Left ventricle myocardium inferior (tissue), 1 donor: Measurements from ENCODE around the gene ZPR1. TPM values are rescaled to one million over a fixed set of nuclear protein-coding genes. Genes with fewer than 3 reads are reported as not detected.
"Not testable (repeated sequence)": the region's sequence is repeated elsewhere in the genome, so short reads cannot be mapped to it uniquely, and the experiment has no call there.

Experiments used
- DNase-seq: peaks from one replicate; pipeline ENCODE4 v3.0.0-alpha.2; 2020
- H3K27ac ChIP-seq: fragments of 200-600 bp; replicated peaks from 2 replicates; pipeline ENCODE4 v1.8.0; 2021
- H3K27me3 ChIP-seq: fragments of 200-600 bp; 2 replicates; pipeline ENCODE4 v1.8.0; 2021; ENCODE audit warnings: low read depth
- H3K36me3 ChIP-seq: fragments of 200-600 bp; 2 replicates; pipeline ENCODE4 v1.8.0; 2021
- H3K4me1 ChIP-seq: fragments of 200-600 bp; 2 replicates; pipeline ENCODE4 v1.8.0; 2021
- H3K4me3 ChIP-seq: fragments of 200-600 bp; 2 replicates; pipeline ENCODE4 v1.8.0; 2021; ENCODE audit warnings: mild to moderate bottlenecking, moderate library complexity
- H3K9me3 ChIP-seq: fragments of 200-600 bp; replicated peaks from 2 replicates; pipeline ENCODE4 v1.8.0; 2021
- intact Hi-C: fragments of 100-400 bp; cut with micrococcal nuclease; formaldehyde crosslinking; loops from one replicate; pipeline ENCODE4 v1.11.0; 2022
- total RNA-seq: library from RNA; stranded (reverse); fragmentation: NEBNext Ultra II Directional; extraction: Animal tissue kit (Norgen Biotek cat#: 25700); gene quantifications from one replicate; pipeline ENCODE4 v1.2.1, GENCODE V29; 2021
- TF ChIP-seq, protein P1 (sequence below): fragments of 200-600 bp; IDR thresholded peaks from 2 replicates; pipeline ENCODE4 v1.8.0; 2021; ENCODE audit warnings: antibody characterized with exemption, mild to moderate bottlenecking, borderline replicate concordance
- donor health status: DM: no; HTN: yes; CAD: no; lungs with severe emphysema.

ZPR1 gene
- total RNA-seq, 1 donor from 2014 or later: 26.4 TPM

DNA sequence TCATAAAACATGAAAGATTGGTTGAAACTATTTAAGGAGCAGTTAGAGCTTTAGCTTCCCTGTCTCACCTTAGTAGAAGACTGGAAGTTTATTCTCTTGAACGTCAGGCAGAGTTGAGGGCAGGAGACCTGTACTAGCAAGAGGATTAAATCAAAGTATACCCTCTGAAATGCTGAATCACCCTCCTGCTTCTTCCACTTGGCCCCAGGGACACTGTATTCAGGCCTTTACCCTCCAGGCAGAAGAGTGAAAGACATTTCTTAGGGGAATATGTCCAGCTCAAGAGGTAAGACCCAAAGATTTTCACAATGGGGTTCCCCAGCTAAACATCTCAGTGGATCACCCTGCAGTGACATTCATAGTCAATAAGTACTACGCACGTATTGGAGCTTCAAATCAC, 23.4 kb upstream of the ZPR1 start:
- intact Hi-C loops: no loop called here
- no peak for DNase-seq
- Histone ChIP-seq H3K27me3 (no peaks in the 10 kb centered on the region), H3K27ac (no peak overlapping the region), H3K4me3 (no peak overlapping the region), H3K36me3 (no peaks in the 10 kb centered on the region), H3K4me1 (peaks cover 4% of the 10 kb centered on the region), H3K9me3 (no peaks in the 10 kb centered on the region)
- TF ChIP-seq, protein P1, sequence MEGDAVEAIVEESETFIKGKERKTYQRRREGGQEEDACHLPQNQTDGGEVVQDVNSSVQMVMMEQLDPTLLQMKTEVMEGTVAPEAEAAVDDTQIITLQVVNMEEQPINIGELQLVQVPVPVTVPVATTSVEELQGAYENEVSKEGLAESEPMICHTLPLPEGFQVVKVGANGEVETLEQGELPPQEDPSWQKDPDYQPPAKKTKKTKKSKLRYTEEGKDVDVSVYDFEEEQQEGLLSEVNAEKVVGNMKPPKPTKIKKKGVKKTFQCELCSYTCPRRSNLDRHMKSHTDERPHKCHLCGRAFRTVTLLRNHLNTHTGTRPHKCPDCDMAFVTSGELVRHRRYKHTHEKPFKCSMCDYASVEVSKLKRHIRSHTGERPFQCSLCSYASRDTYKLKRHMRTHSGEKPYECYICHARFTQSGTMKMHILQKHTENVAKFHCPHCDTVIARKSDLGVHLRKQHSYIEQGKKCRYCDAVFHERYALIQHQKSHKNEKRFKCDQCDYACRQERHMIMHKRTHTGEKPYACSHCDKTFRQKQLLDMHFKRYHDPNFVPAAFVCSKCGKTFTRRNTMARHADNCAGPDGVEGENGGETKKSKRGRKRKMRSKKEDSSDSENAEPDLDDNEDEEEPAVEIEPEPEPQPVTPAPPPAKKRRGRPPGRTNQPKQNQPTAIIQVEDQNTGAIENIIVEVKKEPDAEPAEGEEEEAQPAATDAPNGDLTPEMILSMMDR: no peak

DNA sequence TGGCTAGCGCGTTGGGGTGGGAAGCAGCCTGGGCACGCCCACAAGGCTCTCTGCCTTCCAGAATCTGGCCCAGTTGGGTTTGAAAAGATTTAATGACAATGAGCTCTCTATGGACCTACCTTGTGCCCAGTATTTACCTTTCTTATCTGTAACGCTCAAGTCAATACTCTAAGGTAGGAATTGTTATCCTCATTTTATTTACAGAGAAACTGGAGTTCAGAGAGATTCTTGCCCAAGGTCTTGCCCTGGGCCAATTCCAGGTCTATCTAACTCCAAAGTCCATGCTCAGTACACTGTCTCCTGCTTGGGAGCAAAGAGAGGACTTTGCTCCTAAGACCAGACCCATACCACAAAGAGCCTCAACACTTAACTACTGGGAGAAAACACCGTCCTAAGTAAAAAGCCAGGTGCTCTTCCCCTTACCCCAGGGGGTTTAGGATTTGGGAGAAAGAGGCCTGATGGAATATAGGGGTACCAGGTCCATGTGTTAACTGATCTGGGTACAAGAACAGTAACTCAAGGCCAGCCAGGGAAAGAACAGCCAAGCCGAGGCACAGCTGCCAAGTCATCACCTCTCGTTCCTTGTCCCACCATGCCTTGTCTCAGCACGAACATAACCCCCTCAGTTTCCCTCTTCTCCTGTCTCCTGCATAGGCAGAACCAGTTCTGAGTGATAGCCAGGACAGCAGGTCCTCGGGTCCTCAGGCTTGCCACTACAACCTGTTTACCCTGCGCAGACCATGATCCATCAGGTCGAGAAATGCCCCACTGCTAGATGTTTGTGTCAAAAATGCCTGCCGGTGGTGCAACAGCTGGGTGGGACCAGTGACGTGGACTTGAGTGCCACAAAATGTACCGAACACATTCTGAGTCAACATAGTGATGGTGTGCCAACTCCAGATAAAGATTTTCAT, 20.7 kb upstream of the ZPR1 start:
- intact Hi-C loops: no loop called here
- TF ChIP-seq, protein P1: no peak
- Histone ChIP-seq H3K36me3 (no peaks in the 10 kb centered on the region), H3K4me1 (no peaks in the 10 kb centered on the region), H3K4me3 (no peak overlapping the region), H3K9me3 (no peaks in the 10 kb centered on the region), H3K27me3 (no peaks in the 10 kb centered on the region), H3K27ac (no peak overlapping the region)
- DNase-seq: no peak

DNA sequence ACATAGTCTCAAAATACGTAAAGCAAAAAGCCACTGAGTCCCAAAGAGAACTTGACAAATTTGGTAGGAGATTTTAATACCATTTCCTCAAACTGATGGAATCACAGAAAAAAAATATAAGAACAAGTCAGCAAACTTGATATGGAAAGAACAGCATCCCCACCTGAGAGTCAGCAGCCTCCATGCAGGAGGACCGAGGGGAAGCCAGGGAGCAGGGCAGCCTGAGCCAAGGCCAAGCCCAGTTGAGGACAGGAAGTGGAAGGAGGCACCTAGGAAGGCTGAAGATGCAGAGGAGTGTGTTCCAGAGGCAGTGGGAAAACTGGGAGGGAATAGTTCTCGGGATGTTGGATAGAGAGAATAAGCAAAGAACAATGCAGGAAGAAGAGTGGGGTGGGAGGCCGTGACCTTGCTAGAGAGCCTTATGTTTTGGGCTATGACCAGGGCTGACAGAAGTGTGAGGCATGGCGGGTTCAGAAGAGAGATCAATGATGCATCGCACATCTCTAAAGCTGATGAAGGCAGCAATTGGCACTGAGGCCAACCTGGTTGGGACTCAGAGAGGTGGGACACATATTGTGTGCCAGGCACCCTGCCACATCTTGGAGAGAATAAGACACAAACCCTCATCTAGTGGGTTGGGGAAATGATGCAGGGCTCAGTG, 19.9 kb upstream of the ZPR1 start:
- no peak for DNase-seq
- intact Hi-C loops: no loop called here
- H3K4me3 ChIP-seq: no peak overlapping the region
- H3K4me1 ChIP-seq: no peaks in the 10 kb centered on the region
- no peaks in the 10 kb centered on the region for H3K36me3 ChIP-seq
- TF ChIP-seq, protein P1: no peak
- H3K27ac ChIP-seq: no peak overlapping the region
- H3K9me3 ChIP-seq: no peaks in the 10 kb centered on the region
- no peaks in the 10 kb centered on the region for H3K27me3 ChIP-seq

DNA sequence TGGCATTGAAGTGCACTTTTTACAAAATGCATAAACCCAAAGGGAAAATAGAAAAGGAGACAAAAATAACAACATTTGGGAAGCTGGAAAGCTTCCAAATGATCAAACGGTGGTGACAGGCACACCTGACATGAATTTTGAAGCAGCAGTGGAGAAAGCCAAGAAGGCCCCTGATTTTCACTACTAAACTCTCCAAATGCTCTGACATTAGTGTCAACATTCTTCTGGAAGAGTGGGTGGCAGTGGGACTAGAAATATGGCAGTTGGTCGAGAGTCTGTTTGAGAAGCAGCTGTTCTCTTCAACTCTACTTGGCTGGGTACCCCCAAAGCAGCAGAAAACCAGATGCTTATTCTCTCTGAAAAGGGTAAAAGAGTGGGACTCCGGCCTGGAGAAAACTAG, 16.2 kb upstream of the ZPR1 start:
- no peak for DNase-seq
- Histone ChIP-seq H3K27ac (no peak overlapping the region), H3K4me1 (no peaks in the 10 kb centered on the region), H3K36me3 (no peaks in the 10 kb centered on the region), H3K4me3 (no peak overlapping the region), H3K27me3 (no peaks in the 10 kb centered on the region), H3K9me3 (no peaks in the 10 kb centered on the region)
- TF ChIP-seq, protein P1: no peak
- intact Hi-C loops: no loop called here

DNA sequence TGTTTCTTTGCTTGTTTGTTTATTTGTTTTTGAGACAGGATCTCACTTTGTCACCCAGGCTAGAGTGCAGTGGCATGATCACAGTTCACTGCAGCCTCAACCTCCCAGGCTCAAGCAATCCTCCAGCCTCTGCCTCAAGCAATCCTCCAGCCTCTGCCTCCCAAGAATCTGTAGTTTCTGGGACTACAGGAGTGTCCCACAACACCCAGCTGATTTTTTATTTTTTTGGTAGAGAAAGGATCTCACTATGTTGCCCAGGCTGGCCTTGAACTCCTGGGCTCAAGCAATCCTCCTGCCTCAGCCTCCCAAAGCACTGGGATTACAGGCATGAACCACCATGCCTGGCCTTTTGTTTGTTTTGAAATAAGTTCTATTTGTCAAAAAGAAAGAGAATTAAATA, 13.8 kb upstream of the ZPR1 start:
- H3K4me3 ChIP-seq, H3K9me3 ChIP-seq, DNase-seq, H3K27ac ChIP-seq, intact Hi-C loops, H3K36me3 ChIP-seq, H3K27me3 ChIP-seq: not testable (repeated sequence)
- peaks cover 10% of the 10 kb centered on the region for H3K4me1 ChIP-seq

DNA sequence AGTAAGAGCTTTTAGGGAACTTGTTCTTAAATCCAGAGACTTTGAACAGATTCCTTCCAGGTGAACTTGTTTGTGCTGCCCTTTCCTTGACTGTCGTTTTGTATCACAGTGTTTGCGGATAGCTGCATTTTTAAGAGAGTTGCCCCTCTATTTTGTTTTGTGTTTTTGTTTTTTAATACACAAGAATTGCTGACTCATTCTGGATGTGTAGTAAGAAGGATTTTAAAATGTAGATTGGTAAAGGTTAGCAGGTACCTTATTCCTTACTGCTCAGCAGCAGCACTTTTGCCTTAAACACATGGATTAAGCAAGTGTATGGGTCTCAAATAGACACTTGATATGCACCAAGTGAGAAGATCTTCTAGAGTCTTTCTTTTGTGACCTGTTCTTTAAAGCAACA, 12.8 kb upstream of the ZPR1 start:
- Histone ChIP-seq H3K27me3 (no peaks in the 10 kb centered on the region), H3K4me1 (peaks cover 10% of the 10 kb centered on the region), H3K9me3 (no peaks in the 10 kb centered on the region), H3K4me3 (no peak overlapping the region), H3K36me3 (no peaks in the 10 kb centered on the region), H3K27ac (no peak overlapping the region)
- intact Hi-C loops: no loop called here
- DNase-seq: no peak
- TF ChIP-seq, protein P1: no peak
